T-cell (primary cell): ENCODE results near the gene RUFY3. TPM values are rescaled to one million over a fixed set of nuclear protein-coding genes. Genes with fewer than 3 reads are reported as not detected.
"Not testable (repeated sequence)": the region's sequence is repeated elsewhere in the genome, so short reads cannot be mapped to it uniquely, and the experiment has no call there.

Experiments used
- ATAC-seq, 4 experiments: fragments of 200-7000 bp in 3 of 4; fragments of 150-1000 bp in 1 of 4; cut with Tn5 transposase; replicated peaks in 1 of 4; 1 replicate in 3 of 4; 2 replicates in 1 of 4; pipeline ENCODE4 v1.10.0; 2021; ENCODE audit warnings: moderate library complexity in 3 of 4, mild to moderate bottlenecking in 2 of 4, moderate number of reproducible peaks in 1 of 4
- CTCF ChIA-PET, 2 donors: fragments of 300-600 bp; sonication (Branson Sonifier 250); formaldehyde crosslinking; loops; one replicate each; lab custom pipeline; 2022; ENCODE audit warnings: antibody characterized with exemption in 2 of 2; lab: Charles Lee
- POLR2A ChIA-PET, 2 donors: fragments of 300-600 bp; sonication (Branson Sonifier 250); formaldehyde crosslinking; loops; one replicate each; lab custom pipeline; 2022; ENCODE audit warnings: antibody characterized with exemption in 2 of 2; lab: Charles Lee
- DNase-seq, 35 experiments: peaks; one replicate each; pipeline versions ENCODE4 v3.0.0 to v3.0.0-alpha.2; 2013 to 2023
- H3K27ac ChIP-seq: one replicate; pipeline ENCODE4 v1.5.1; 2013; ENCODE audit warnings: low read length
- H3K27me3 ChIP-seq, 2 experiments: replicated peaks in 1 of 2; 1 replicate in 1 of 2; 2 replicates in 1 of 2; pipeline versions ENCODE4 v1.6.1 to v1.7.0; 2013; ENCODE audit warnings: low read length in 1 of 2, mixed read lengths in 1 of 2; ENCODE audit not compliant: control insufficient read depth in 2 of 2, insufficient read depth in 2 of 2; ENCODE audit errors: extremely low read depth in 1 of 2
- H3K36me3 ChIP-seq, 2 donors: 1 replicate in 1 of 2; 2 replicates in 1 of 2; pipeline versions ENCODE4 v1.6.1 to v1.7.0; 2013; ENCODE audit warnings: low read length in 1 of 2; ENCODE audit not compliant: control insufficient read depth in 2 of 2, insufficient read depth in 1 of 2; ENCODE audit errors: extremely low read depth in 1 of 2
- H3K4me1 ChIP-seq, 2 experiments: 1 replicate in 1 of 2; 2 replicates in 1 of 2; pipeline versions ENCODE4 v1.6.1 to v1.7.0; 2013; ENCODE audit warnings: low read length in 2 of 2, mixed read lengths in 1 of 2; ENCODE audit not compliant: insufficient read depth in 2 of 2, control insufficient read depth in 1 of 2; ENCODE audit errors: extremely low read depth in 1 of 2
- H3K4me3 ChIP-seq, 2 donors: 1 replicate in 1 of 2; 2 replicates in 1 of 2; pipeline versions ENCODE4 v1.5.1 to v1.7.0; 2013; ENCODE audit warnings: mild to moderate bottlenecking in 2 of 2, low read length in 1 of 2, moderate library complexity in 1 of 2; ENCODE audit not compliant: control insufficient read depth in 1 of 2; ENCODE audit errors: extremely low read depth in 1 of 2
- H3K9me3 ChIP-seq: 2 replicates; pipeline ENCODE4 v1.7.0; 2013
- H3K27ac Mint-ChIP-seq, 2 donors: one replicate each; pipeline ENCODE4 v1.8.0; 2020 to 2021; ENCODE audit warnings: mild to moderate bottlenecking in 2 of 2, mixed read lengths in 2 of 2
- H3K27me3 Mint-ChIP-seq, 2 donors: one replicate each; pipeline ENCODE4 v1.8.0; 2021 to 2022; ENCODE audit warnings: mixed read lengths in 2 of 2
- H3K36me3 Mint-ChIP-seq: one replicate; pipeline ENCODE4 v1.8.0; 2021; ENCODE audit warnings: mixed read lengths
- H3K4me1 Mint-ChIP-seq, 3 donors: one replicate each; pipeline ENCODE4 v1.8.0; 2020 to 2022; ENCODE audit warnings: mixed read lengths in 3 of 3, mild to moderate bottlenecking in 1 of 3
- H3K4me3 Mint-ChIP-seq, 3 donors: one replicate each; pipeline ENCODE4 v1.8.0; 2020 to 2022; ENCODE audit warnings: mild to moderate bottlenecking in 3 of 3, mixed read lengths in 3 of 3, moderate library complexity in 3 of 3
- H3K9me3 Mint-ChIP-seq, 3 donors: one replicate each; pipeline ENCODE4 v1.8.0; 2020 to 2022; ENCODE audit warnings: mixed read lengths in 3 of 3
- WGBS: methylation state at CpG from one replicate; pipeline ENCODE4 v1.1.5; 2013; ENCODE audit warnings: missing lambda C conversion rate; ENCODE audit not compliant: insufficient coverage; 5-methylcytosine and 5-hydroxymethylcytosine counted together
- total RNA-seq, 35 experiments: library from RNA in 6 of 35; stranded (reverse) in 6 of 35; fragments of 120-200 nt in 1 of 35; gene quantifications; one replicate each; pipeline versions ENCODE4 v1.2.1 to v1.2.4 and lab custom pipeline; 2013 to 2026

The RUFY3 gene
- total RNA-seq, 5 donors from 2014 or later (not counting 1 experiment from before 2014, with no cell fraction given), result 29.8 to 34.1 (median 33.3) TPM

DNA sequence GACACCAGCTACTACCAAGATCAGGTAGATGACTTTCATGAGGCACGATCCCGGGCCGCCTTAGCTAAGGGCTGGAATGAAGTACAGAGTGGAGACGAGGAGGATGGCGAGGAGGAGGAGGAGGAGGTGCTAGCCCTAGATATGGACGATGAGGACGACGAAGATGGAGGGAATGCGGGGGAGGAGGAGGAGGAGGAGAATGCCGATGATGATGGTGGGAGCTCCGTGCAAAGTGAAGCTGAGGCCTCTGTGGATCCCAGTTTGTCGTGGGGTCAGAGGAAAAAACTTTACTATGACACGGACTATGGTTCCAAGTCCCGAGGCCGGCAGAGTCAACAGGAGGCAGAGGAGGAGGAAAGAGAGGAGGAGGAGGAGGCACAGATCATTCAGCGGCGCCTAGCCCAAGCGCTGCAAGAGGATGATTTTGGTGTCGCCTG is 33.0 kb upstream of the RUFY3 start:
- H3K36me3 ChIP-seq, result peaks cover 0 to 11% of the 10 kb centered on the region in 2 donors
- no peaks in the 10 kb centered on the region for H3K9me3 ChIP-seq
- Mint-ChIP-seq H3K9me3 (no peaks in the 10 kb centered on the region), H3K4me3 (peak overlapping the region; percentile 98 to 99 (median 99)), H3K36me3 (peaks cover 17% of the 10 kb centered on the region), H3K27me3 (no peaks in the 10 kb centered on the region), H3K4me1 (peaks cover 39 to 42% (median 40%) of the 10 kb centered on the region in 3 donors), H3K27ac (peak overlapping the region; percentile 99)
- H3K4me1 ChIP-seq, result peaks cover 22 to 26% of the 10 kb centered on the region in 2 experiments
- ChIA-PET CTCF (interaction anchor here (0.5 to 3.5 kb wide), 13 partner anchors 12 to 321 kb away, joined by 3 to 52 read pairs (median 4); no protein-coding TSS in a partner anchor), POLR2A (interaction anchor here (0.6 to 2.5 kb wide), 7 partner anchors 12 to 79 kb away, joined by 3 to 14 read pairs (median 4); partner anchors contain the start of gene RUFY3 (in 1 of the 2))
- WGBS, result 1% methylated on average over 19 of the region's 19 CpGs
- no peaks in the 10 kb centered on the region for H3K27me3 ChIP-seq
- DNase-seq (peak in 8 of 35 experiments; percentile 3 to 13 (median 4)), ATAC-seq (peak in 1 of 4 experiments; percentile 7)
- peak overlapping the region; percentile 92 for H3K27ac ChIP-seq
- H3K4me3 ChIP-seq, result peak overlapping the region; percentile 88 to 92

DNA sequence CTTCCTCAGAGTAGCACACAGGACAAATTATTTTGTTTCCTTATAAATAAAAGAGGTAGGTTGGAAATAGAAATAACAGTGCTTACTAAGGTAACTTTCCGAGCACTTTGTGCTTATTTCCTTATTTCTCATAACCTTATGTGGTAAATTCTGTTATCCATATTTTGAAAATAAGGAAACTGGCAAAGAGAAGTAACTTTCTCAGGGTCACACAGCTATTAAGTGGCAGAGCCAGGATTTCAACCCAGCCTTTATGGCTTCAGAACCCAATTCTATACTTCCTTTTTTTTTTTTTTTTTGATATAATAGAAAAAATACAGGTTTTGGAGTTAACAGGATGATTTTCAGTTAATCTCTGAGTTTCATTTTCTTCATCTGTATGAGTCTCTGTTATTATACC is 30.1 kb upstream of the RUFY3 start:
- peaks cover 39 to 42% (median 40%) of the 10 kb centered on the region in 3 donors for H3K4me1 Mint-ChIP-seq
- no peak overlapping the region for H3K27ac ChIP-seq
- no peaks in the 10 kb centered on the region for H3K27me3 ChIP-seq
- ChIA-PET CTCF (interaction anchor here in 1 of 2 donors (0.5 to 3.0 kb wide), 4 partner anchors 8 to 319 kb away, joined by 4 to 13 read pairs (median 6); no protein-coding TSS in a partner anchor), POLR2A (interaction anchor here in 1 of 2 donors (0.5 to 0.7 kb wide), 3 partner anchors 31 to 295 kb away, joined by 4 read pairs; no protein-coding TSS in a partner anchor)
- WGBS, result no CpG with 5 or more reads among the region's 1 CpG
- peaks cover 22 to 26% of the 10 kb centered on the region in 2 experiments for H3K4me1 ChIP-seq
- H3K4me3 ChIP-seq, result no peak overlapping the region
- H3K36me3 Mint-ChIP-seq, result peaks cover 17% of the 10 kb centered on the region
- no peaks in the 10 kb centered on the region for H3K9me3 ChIP-seq
- no peaks in the 10 kb centered on the region for H3K9me3 Mint-ChIP-seq
- peaks cover 0 to 11% of the 10 kb centered on the region in 2 donors for H3K36me3 ChIP-seq
- ATAC-seq, result no peak
- no peak for DNase-seq
- H3K27ac Mint-ChIP-seq, result peak overlapping the region in 1 of 2 donors; percentile 22
- peak overlapping the region in 1 of 3 donors; percentile 3 for H3K4me3 Mint-ChIP-seq
- no peaks in the 10 kb centered on the region for H3K27me3 Mint-ChIP-seq

GRCh38 chr4:70694633-70695032 is 27.1 kb upstream of the RUFY3 start:
- not testable (repeated sequence) for H3K27ac ChIP-seq, ATAC-seq, H3K27me3 Mint-ChIP-seq, H3K4me3 ChIP-seq, H3K27me3 ChIP-seq, H3K9me3 Mint-ChIP-seq, H3K4me3 Mint-ChIP-seq, H3K27ac Mint-ChIP-seq, H3K9me3 ChIP-seq, DNase-seq
- WGBS, result 80% methylated on average over 1 of the region's 7 CpGs
- Histone ChIP-seq H3K36me3 (peaks cover 0 to 11% of the 10 kb centered on the region in 2 donors), H3K4me1 (peaks cover 6 to 14% of the 10 kb centered on the region in 2 experiments)
- peaks cover 16% of the 10 kb centered on the region for H3K36me3 Mint-ChIP-seq
- peaks cover 14 to 20% (median 18%) of the 10 kb centered on the region in 3 donors for H3K4me1 Mint-ChIP-seq
- ChIA-PET POLR2A (interaction anchor here in 1 of 2 donors (0.6 kb wide), 1 partner anchor 24 kb away, joined by 7 read pairs; no protein-coding TSS in a partner anchor), CTCF (interaction anchor here in 1 of 2 donors (0.6 to 1.0 kb wide), 2 partner anchors 23 to 40 kb away, joined by 3 read pairs; no protein-coding TSS in a partner anchor)

- DNase-seq, H3K27me3 ChIP-seq, H3K4me1 Mint-ChIP-seq, H3K27me3 Mint-ChIP-seq, H3K4me3 ChIP-seq, H3K9me3 ChIP-seq, H3K36me3 ChIP-seq, H3K4me3 Mint-ChIP-seq, H3K4me1 ChIP-seq, H3K9me3 Mint-ChIP-seq, H3K27ac Mint-ChIP-seq, H3K36me3 Mint-ChIP-seq, ATAC-seq, H3K27ac ChIP-seq, CTCF ChIA-PET: not testable (repeated sequence)
- POLR2A ChIA-PET, result interaction anchor here in 1 of 2 donors (0.6 kb wide), 1 partner anchor 23 kb away, joined by 3 read pairs; the partner anchor contains the start of gene RUFY3
- WGBS, result no CpG with 5 or more reads among the region's 8 CpGs
Measured at GRCh38 chr4:70698435-70698834, 23.3 kb upstream of the RUFY3 start.

GRCh38 chr4:70700712-70701111 is 21.1 kb upstream of the RUFY3 start:
- H3K9me3 ChIP-seq, result no peaks in the 10 kb centered on the region
- peaks cover 7% of the 10 kb centered on the region in 2 experiments for H3K4me1 ChIP-seq
- H3K4me3 ChIP-seq, result no peak overlapping the region
- CTCF ChIA-PET, result interaction anchor here (0.5 to 7.1 kb wide), 4 partner anchors 12 to 196 kb away, joined by 4 to 52 read pairs (median 6); partner anchors contain the start of gene UTP3 (in 1 of the 2)
- H3K36me3 ChIP-seq, result no peaks in the 10 kb centered on the region
- no peak overlapping the region for H3K4me3 Mint-ChIP-seq
- H3K27ac ChIP-seq, result no peak overlapping the region
- 80% methylated on average over 1 of the region's 5 CpGs for WGBS
- no peaks in the 10 kb centered on the region for H3K9me3 Mint-ChIP-seq
- H3K4me1 Mint-ChIP-seq, result peaks cover 11 to 13% (median 12%) of the 10 kb centered on the region in 3 donors
- POLR2A ChIA-PET, result interaction anchor here (0.6 to 1.2 kb wide), 2 partner anchors 11 kb away, joined by 3 to 4 read pairs; no protein-coding TSS in a partner anchor
- no peaks in the 10 kb centered on the region for H3K27me3 Mint-ChIP-seq
- ATAC-seq, result no peak
- DNase-seq, result no peak
- H3K27ac Mint-ChIP-seq, result no peak overlapping the region
- no peaks in the 10 kb centered on the region for H3K27me3 ChIP-seq
- H3K36me3 Mint-ChIP-seq, result no peaks in the 10 kb centered on the region

- CTCF ChIA-PET, result interaction anchor here (0.5 to 7.1 kb wide), 4 partner anchors 12 to 197 kb away, joined by 4 to 52 read pairs (median 6); partner anchors contain the start of gene UTP3 (in 1 of the 2)
- no peak for DNase-seq
- no peak for ATAC-seq
- Histone ChIP-seq H3K9me3 (no peaks in the 10 kb centered on the region), H3K4me3 (no peak overlapping the region), H3K27me3 (no peaks in the 10 kb centered on the region), H3K36me3 (no peaks in the 10 kb centered on the region), H3K27ac (no peak overlapping the region), H3K4me1 (peaks cover 11 to 13% of the 10 kb centered on the region in 2 experiments)
- Mint-ChIP-seq H3K9me3 (no peaks in the 10 kb centered on the region), H3K27me3 (no peaks in the 10 kb centered on the region), H3K36me3 (no peaks in the 10 kb centered on the region), H3K27ac (no peak overlapping the region), H3K4me3 (no peak overlapping the region), H3K4me1 (peaks cover 17 to 18% (median 18%) of the 10 kb centered on the region in 3 donors)
- POLR2A ChIA-PET, result interaction anchor here (0.6 to 1.2 kb wide), 2 partner anchors 11 to 12 kb away, joined by 3 to 4 read pairs; no protein-coding TSS in a partner anchor
- WGBS, result no CpG with 5 or more reads among the region's 1 CpG
Measured at GRCh38 chr4:70701271-70701670, 20.5 kb upstream of the RUFY3 start.
